GM23338 (cell line): ENCODE data around the gene HIVEP3. TPM values are rescaled to one million over a fixed set of nuclear protein-coding genes. Genes with fewer than 3 reads are reported as not detected.

Source experiments
- ATAC-seq: fragments of 200-7000 bp; cut with Tn5 transposase; 3 replicates; pipeline ENCODE4 v1.9.1; 2020
- DNase-seq: peaks from one replicate; pipeline ENCODE4 v3.0.0-alpha.2; 2015; ENCODE audit warnings: low spot score
- H2AFZ ChIP-seq: fragments of 200-600 bp; sonication (generic); 2 replicates; pipeline ENCODE4 v1.8.0; 2016; ENCODE audit warnings: antibody characterized with exemption, mild to moderate bottlenecking, moderate library complexity
- H3F3A ChIP-seq: fragments of 200-600 bp; sonication (generic); replicated peaks from 2 replicates; pipeline ENCODE4 v1.8.0; 2017; ENCODE audit warnings: antibody characterized with exemption, mixed run types, low read depth
- H3K27ac ChIP-seq: fragments of 200-600 bp; sonication (generic); 2 replicates; pipeline ENCODE4 v1.6.1; 2016; ENCODE audit warnings: low read depth
- H3K27me3 ChIP-seq: fragments of 200-600 bp; sonication (generic); 2 replicates; pipeline ENCODE4 v1.8.0; 2016; ENCODE audit warnings: mild to moderate bottlenecking, mixed run types, moderate library complexity; ENCODE audit not compliant: insufficient read depth
- H3K36me3 ChIP-seq: fragments of 200-600 bp; sonication (generic); 2 replicates; pipeline ENCODE4 v1.8.0; 2016; ENCODE audit warnings: mild to moderate bottlenecking; ENCODE audit not compliant: insufficient read depth
- H3K4me1 ChIP-seq: fragments of 200-600 bp; sonication (generic); 2 replicates; pipeline ENCODE4 v1.8.0; 2016; ENCODE audit warnings: mild to moderate bottlenecking, moderate library complexity; ENCODE audit not compliant: insufficient read depth
- H3K4me2 ChIP-seq: fragments of 200-600 bp; sonication (generic); 2 replicates; pipeline ENCODE4 v1.7.1; 2017; ENCODE audit warnings: mixed run types
- H3K4me3 ChIP-seq: fragments of 200-600 bp; sonication (generic); 2 replicates; pipeline ENCODE4 v1.6.1; 2016; ENCODE audit warnings: mixed run types
- H3K79me2 ChIP-seq: fragments of 200-600 bp; sonication (generic); replicated peaks from 2 replicates; pipeline ENCODE4 v1.8.0; 2017; ENCODE audit warnings: mild to moderate bottlenecking; ENCODE audit not compliant: insufficient read depth
- H3K9me2 ChIP-seq: fragments of 200-600 bp; sonication (generic); 2 replicates; pipeline ENCODE4 v1.8.0; 2017; ENCODE audit not compliant: insufficient read depth
- H4K20me1 ChIP-seq: fragments of 200-600 bp; sonication (generic); replicated peaks from 2 replicates; pipeline ENCODE4 v1.8.0; 2017; ENCODE audit warnings: mild to moderate bottlenecking; ENCODE audit not compliant: insufficient read depth
- H3K27ac Mint-ChIP-seq: 2 replicates; pipeline ENCODE4 v1.8.0; 2020; ENCODE audit warnings: inconsistent platforms, mild to moderate bottlenecking, moderate library complexity, mixed read lengths
- H3K27me3 Mint-ChIP-seq: 3 replicates; pipeline ENCODE4 v1.8.0; 2022; ENCODE audit warnings: low read depth, mild to moderate bottlenecking, moderate library complexity, mixed read lengths, inconsistent platforms; ENCODE audit not compliant: insufficient read depth, poor library complexity
- H3K36me3 Mint-ChIP-seq: 3 replicates; pipeline ENCODE4 v1.8.0; 2021; ENCODE audit warnings: low read depth, mild to moderate bottlenecking, inconsistent platforms, moderate library complexity, mixed read lengths
- H3K4me1 Mint-ChIP-seq: 3 replicates; pipeline ENCODE4 v1.8.0; 2020; ENCODE audit warnings: mild to moderate bottlenecking, inconsistent platforms, mixed read lengths
- H3K4me3 Mint-ChIP-seq: 3 replicates; pipeline ENCODE4 v1.8.0; 2021; ENCODE audit warnings: moderate library complexity, mild to moderate bottlenecking, inconsistent platforms, mixed read lengths
- H3K9me3 Mint-ChIP-seq: 3 replicates; pipeline ENCODE4 v1.8.0; 2020; ENCODE audit warnings: moderate library complexity, mild to moderate bottlenecking, inconsistent platforms, mixed read lengths
- CREB1 ChIP-seq: fragments of 250-450 bp; sonication (Bioruptor Pico); IDR thresholded peaks from 2 replicates; pipeline ENCODE4 v1.5.0; 2020; ENCODE audit warnings: low read depth, mild to moderate bottlenecking, moderate library complexity
- EZH2 ChIP-seq: fragments of 200-600 bp; sonication (generic); IDR thresholded peaks from one replicate; pipeline ENCODE4 v1.8.0; 2017; ENCODE audit warnings: antibody characterized with exemption, mild to moderate bottlenecking, low read depth; ENCODE audit not compliant: unreplicated experiment
- EZH2phosphoT487 ChIP-seq: fragments of 200-600 bp; sonication (generic); IDR thresholded peaks from one replicate; pipeline ENCODE4 v1.8.1; 2018; ENCODE audit warnings: antibody characterized with exemption; ENCODE audit not compliant: unreplicated experiment
- JUNB ChIP-seq: IDR thresholded peaks from one replicate; pipeline ENCODE4 v1.6.1; 2016; ENCODE audit warnings: antibody characterized with exemption; ENCODE audit not compliant: unreplicated experiment
- NANOG ChIP-seq: IDR thresholded peaks from 2 replicates; pipeline ENCODE4 v1.6.1; 2016; ENCODE audit warnings: antibody characterized with exemption, borderline replicate concordance
- POLR2AphosphoS5 ChIP-seq: IDR thresholded peaks from 2 replicates; pipeline ENCODE4 v1.6.1; 2016; ENCODE audit warnings: antibody characterized with exemption, low read depth
- STAT1 ChIP-seq: IDR thresholded peaks from one replicate; pipeline ENCODE4 v1.6.1; 2016; ENCODE audit warnings: antibody characterized with exemption; ENCODE audit not compliant: unreplicated experiment
- ZNF114 ChIP-seq: fragments of 250-450 bp; sonication (Bioruptor Pico); IDR thresholded peaks from 2 replicates; pipeline ENCODE4 v1.5.0; 2020; ENCODE audit warnings: mild to moderate bottlenecking, moderate library complexity
- ZNF331 ChIP-seq: fragments of 250-450 bp; sonication (Bioruptor Pico); IDR thresholded peaks from 2 replicates; pipeline ENCODE4 v1.5.0; 2020; ENCODE audit warnings: low read depth, mild to moderate bottlenecking, moderate library complexity
- polyA plus RNA-seq: library from polyadenylated mRNA; unstranded; fragments of >200 nt; fragmentation: Nextera tagmentation; extraction: Ambion mirVana; gene quantifications from 2 replicates; pipeline ENCODE4 v1.2.1, GENCODE V29; 2016
- total RNA-seq: library from RNA; depleted of rRNA; stranded (reverse); fragments of >200 nt; shearing (Covaris generic); gene quantifications from 2 replicates; pipeline ENCODE4 v1.2.3, GENCODE V29; 2014
- TF ChIP-seq, protein P1 (sequence below): IDR thresholded peaks from one replicate; pipeline ENCODE4 v1.6.1; 2018; ENCODE audit warnings: antibody characterized with exemption; ENCODE audit not compliant: unreplicated experiment
- TF ChIP-seq, protein P2 (sequence below), 2 experiments: fragments of 200-600 bp in 1 of 2; sonication (generic) in 1 of 2; conservative IDR thresholded peaks; 2 replicates each; pipeline versions ENCODE4 v1.5.1 to v1.6.1; 2016 to 2017; ENCODE audit warnings: antibody characterized with exemption in 2 of 2, low read depth in 2 of 2, mild to moderate bottlenecking in 2 of 2, moderate library complexity in 1 of 2
- TF ChIP-seq, protein P3 (sequence below): IDR thresholded peaks from 2 replicates; pipeline ENCODE4 v1.6.1; 2016; ENCODE audit warnings: antibody characterized with exemption
- TF ChIP-seq, protein P4 (sequence below): fragments of 250-450 bp; sonication (Bioruptor Pico); IDR thresholded peaks from 2 replicates; pipeline ENCODE4 v1.5.0; 2020; ENCODE audit warnings: mild to moderate bottlenecking, moderate library complexity

HIVEP3 gene
- total and polyA plus RNA-seq, 2 experiments from 2014 or later: 0.14 to 0.24 TPM

DNA sequence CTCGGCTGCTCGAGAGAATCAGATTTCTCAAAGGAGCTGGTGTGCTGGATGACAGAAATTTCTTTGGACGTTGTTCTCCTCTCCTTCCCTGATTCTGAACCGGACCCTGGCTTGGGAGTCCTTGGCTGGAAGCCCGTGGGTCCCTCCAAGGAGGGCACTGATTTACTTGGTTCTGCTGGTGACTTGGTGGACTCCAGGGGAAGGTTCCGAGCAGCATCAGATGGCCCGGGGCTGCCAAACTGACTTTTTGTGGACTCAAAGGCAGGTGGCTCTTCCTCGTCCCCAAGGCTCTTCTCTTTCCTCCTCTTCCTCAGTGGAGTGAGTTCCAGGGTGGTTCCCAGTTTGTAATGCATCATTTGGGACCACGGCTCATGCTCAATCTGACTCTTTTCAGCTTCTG, 336.4 kb downstream of the HIVEP3 start:
- Histone ChIP-seq H2AFZ (no peak overlapping the region), H3F3A (no peaks in the 10 kb centered on the region), H3K4me1 (no peaks in the 10 kb centered on the region), H3K9me2 (no peaks in the 10 kb centered on the region), H3K27me3 (no peaks in the 10 kb centered on the region), H3K36me3 (no peaks in the 10 kb centered on the region), H4K20me1 (no peaks in the 10 kb centered on the region), H3K4me3 (no peak overlapping the region), H3K79me2 (no peaks in the 10 kb centered on the region), H3K4me2 (no peak overlapping the region), H3K27ac (no peak overlapping the region)
- DNase-seq: no peak
- Mint-ChIP-seq H3K9me3 (no peaks in the 10 kb centered on the region; the same call in 1 of the 3 replicates), H3K36me3 (no peaks in the 10 kb centered on the region), H3K27me3 (peaks cover 10% of the 10 kb centered on the region), H3K4me3 (no peak overlapping the region), H3K4me1 (no peaks in the 10 kb centered on the region; the same call in 2 of the 3 replicates), H3K27ac (no peak overlapping the region)
- no peak for ATAC-seq
- TF ChIP-seq JUNB (no peak), CREB1 (CRISPR knock-in tag) (no peak), ZNF331 (CRISPR knock-in tag) (no peak), POLR2AphosphoS5 (no peak), EZH2 (no peak), ZNF114 (CRISPR knock-in tag) (no peak), STAT1 (no peak), NANOG (no peak), EZH2phosphoT487 (no peak)
- TF ChIP-seq, protein P1, sequence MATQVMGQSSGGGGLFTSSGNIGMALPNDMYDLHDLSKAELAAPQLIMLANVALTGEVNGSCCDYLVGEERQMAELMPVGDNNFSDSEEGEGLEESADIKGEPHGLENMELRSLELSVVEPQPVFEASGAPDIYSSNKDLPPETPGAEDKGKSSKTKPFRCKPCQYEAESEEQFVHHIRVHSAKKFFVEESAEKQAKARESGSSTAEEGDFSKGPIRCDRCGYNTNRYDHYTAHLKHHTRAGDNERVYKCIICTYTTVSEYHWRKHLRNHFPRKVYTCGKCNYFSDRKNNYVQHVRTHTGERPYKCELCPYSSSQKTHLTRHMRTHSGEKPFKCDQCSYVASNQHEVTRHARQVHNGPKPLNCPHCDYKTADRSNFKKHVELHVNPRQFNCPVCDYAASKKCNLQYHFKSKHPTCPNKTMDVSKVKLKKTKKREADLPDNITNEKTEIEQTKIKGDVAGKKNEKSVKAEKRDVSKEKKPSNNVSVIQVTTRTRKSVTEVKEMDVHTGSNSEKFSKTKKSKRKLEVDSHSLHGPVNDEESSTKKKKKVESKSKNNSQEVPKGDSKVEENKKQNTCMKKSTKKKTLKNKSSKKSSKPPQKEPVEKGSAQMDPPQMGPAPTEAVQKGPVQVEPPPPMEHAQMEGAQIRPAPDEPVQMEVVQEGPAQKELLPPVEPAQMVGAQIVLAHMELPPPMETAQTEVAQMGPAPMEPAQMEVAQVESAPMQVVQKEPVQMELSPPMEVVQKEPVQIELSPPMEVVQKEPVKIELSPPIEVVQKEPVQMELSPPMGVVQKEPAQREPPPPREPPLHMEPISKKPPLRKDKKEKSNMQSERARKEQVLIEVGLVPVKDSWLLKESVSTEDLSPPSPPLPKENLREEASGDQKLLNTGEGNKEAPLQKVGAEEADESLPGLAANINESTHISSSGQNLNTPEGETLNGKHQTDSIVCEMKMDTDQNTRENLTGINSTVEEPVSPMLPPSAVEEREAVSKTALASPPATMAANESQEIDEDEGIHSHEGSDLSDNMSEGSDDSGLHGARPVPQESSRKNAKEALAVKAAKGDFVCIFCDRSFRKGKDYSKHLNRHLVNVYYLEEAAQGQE: no peak
- TF ChIP-seq, protein P2, sequence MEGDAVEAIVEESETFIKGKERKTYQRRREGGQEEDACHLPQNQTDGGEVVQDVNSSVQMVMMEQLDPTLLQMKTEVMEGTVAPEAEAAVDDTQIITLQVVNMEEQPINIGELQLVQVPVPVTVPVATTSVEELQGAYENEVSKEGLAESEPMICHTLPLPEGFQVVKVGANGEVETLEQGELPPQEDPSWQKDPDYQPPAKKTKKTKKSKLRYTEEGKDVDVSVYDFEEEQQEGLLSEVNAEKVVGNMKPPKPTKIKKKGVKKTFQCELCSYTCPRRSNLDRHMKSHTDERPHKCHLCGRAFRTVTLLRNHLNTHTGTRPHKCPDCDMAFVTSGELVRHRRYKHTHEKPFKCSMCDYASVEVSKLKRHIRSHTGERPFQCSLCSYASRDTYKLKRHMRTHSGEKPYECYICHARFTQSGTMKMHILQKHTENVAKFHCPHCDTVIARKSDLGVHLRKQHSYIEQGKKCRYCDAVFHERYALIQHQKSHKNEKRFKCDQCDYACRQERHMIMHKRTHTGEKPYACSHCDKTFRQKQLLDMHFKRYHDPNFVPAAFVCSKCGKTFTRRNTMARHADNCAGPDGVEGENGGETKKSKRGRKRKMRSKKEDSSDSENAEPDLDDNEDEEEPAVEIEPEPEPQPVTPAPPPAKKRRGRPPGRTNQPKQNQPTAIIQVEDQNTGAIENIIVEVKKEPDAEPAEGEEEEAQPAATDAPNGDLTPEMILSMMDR (conservative IDR thresholded peaks at IDR 0.05; ENCODE audit: low read depth in 2 of 2): no peak
- TF ChIP-seq, protein P3, sequence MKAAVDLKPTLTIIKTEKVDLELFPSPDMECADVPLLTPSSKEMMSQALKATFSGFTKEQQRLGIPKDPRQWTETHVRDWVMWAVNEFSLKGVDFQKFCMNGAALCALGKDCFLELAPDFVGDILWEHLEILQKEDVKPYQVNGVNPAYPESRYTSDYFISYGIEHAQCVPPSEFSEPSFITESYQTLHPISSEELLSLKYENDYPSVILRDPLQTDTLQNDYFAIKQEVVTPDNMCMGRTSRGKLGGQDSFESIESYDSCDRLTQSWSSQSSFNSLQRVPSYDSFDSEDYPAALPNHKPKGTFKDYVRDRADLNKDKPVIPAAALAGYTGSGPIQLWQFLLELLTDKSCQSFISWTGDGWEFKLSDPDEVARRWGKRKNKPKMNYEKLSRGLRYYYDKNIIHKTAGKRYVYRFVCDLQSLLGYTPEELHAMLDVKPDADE: no peak
- TF ChIP-seq, protein P4, sequence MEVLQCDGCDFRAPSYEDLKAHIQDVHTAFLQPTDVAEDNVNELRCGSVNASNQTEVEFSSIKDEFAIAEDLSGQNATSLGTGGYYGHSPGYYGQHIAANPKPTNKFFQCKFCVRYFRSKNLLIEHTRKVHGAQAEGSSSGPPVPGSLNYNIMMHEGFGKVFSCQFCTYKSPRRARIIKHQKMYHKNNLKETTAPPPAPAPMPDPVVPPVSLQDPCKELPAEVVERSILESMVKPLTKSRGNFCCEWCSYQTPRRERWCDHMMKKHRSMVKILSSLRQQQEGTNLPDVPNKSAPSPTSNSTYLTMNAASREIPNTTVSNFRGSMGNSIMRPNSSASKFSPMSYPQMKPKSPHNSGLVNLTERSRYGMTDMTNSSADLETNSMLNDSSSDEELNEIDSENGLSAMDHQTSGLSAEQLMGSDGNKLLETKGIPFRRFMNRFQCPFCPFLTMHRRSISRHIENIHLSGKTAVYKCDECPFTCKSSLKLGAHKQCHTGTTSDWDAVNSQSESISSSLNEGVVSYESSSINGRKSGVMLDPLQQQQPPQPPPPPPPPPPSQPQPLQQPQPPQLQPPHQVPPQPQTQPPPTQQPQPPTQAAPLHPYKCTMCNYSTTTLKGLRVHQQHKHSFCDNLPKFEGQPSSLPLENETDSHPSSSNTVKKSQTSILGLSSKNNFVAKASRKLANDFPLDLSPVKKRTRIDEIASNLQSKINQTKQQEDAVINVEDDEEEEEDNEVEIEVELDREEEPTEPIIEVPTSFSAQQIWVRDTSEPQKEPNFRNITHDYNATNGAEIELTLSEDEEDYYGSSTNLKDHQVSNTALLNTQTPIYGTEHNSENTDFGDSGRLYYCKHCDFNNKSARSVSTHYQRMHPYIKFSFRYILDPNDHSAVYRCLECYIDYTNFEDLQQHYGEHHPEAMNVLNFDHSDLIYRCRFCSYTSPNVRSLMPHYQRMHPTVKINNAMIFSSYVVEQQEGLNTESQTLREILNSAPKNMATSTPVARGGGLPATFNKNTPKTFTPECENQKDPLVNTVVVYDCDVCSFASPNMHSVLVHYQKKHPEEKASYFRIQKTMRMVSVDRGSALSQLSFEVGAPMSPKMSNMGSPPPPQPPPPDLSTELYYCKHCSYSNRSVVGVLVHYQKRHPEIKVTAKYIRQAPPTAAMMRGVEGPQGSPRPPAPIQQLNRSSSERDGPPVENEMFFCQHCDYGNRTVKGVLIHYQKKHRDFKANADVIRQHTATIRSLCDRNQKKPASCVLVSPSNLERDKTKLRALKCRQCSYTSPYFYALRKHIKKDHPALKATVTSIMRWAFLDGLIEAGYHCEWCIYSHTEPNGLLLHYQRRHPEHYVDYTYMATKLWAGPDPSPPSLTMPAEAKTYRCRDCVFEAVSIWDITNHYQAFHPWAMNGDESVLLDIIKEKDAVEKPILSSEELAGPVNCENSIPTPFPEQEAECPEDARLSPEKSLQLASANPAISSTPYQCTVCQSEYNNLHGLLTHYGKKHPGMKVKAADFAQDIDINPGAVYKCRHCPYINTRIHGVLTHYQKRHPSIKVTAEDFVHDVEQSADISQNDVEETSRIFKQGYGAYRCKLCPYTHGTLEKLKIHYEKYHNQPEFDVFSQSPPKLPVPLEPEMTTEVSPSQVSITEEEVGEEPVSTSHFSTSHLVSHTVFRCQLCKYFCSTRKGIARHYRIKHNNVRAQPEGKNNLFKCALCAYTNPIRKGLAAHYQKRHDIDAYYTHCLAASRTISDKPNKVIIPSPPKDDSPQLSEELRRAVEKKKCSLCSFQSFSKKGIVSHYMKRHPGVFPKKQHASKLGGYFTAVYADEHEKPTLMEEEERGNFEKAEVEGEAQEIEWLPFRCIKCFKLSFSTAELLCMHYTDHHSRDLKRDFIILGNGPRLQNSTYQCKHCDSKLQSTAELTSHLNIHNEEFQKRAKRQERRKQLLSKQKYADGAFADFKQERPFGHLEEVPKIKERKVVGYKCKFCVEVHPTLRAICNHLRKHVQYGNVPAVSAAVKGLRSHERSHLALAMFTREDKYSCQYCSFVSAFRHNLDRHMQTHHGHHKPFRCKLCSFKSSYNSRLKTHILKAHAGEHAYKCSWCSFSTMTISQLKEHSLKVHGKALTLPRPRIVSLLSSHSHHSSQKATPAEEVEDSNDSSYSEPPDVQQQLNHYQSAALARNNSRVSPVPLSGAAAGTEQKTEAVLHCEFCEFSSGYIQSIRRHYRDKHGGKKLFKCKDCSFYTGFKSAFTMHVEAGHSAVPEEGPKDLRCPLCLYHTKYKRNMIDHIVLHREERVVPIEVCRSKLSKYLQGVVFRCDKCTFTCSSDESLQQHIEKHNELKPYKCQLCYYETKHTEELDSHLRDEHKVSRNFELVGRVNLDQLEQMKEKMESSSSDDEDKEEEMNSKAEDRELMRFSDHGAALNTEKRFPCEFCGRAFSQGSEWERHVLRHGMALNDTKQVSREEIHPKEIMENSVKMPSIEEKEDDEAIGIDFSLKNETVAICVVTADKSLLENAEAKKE (CRISPR knock-in tag): no peak
